Measurements from ENCODE around the gene ACHE.
"Not testable (repeated sequence)": the region's sequence is repeated elsewhere in the genome, so short reads cannot be mapped to it uniquely, and the experiment has no call there.

ACHE gene

GRCh38 chr7:100895701-100895955 is at the start of gene ACHE:
TSS of gene ACHE (minus strand) at chr7:100895888. CDS start at chr7:100894232, 1,656 bp downstream.
- no peak for DNase-seq

GRCh38 chr7:100944138-100944537 is 48.5 kb upstream of the ACHE start:
- DNase-seq = no peak

GRCh38 chr7:100943693-100944092 is 48.0 kb upstream of the ACHE start:
- no peak for DNase-seq

GRCh38 chr7:100942045-100942774 is 46.5 kb upstream of the ACHE start:
- DNase-seq = peak; percentile 12

GRCh38 chr7:100936167-100936566 is 40.5 kb upstream of the ACHE start:
- not testable (repeated sequence) for DNase-seq

GRCh38 chr7:100935381-100935780 is 39.7 kb upstream of the ACHE start:
- not testable (repeated sequence) for DNase-seq

GRCh38 chr7:100933734-100934133 is 38.0 kb upstream of the ACHE start:
- no peak for DNase-seq

- no peak for DNase-seq
These were observed 34.1 kb upstream of the ACHE start for GRCh38 chr7:100929808-100930174.

GRCh38 chr7:100923616-100924015 is 27.9 kb upstream of the ACHE start:
- not testable (repeated sequence) for DNase-seq

GRCh38 chr7:100921039-100921438 is 25.4 kb upstream of the ACHE start:
- DNase-seq = no peak

GRCh38 chr7:100919779-100920437 is 24.2 kb upstream of the ACHE start:
- DNase-seq = not testable (repeated sequence)

- not testable (repeated sequence) for DNase-seq
These were observed 23.6 kb upstream of the ACHE start for GRCh38 chr7:100919335-100919734.

- no peak for DNase-seq
These were observed 19.3 kb upstream of the ACHE start for GRCh38 chr7:100914879-100915447.

GRCh38 chr7:100914208-100914878 is 18.7 kb upstream of the ACHE start:
- no peak for DNase-seq

- no peak for DNase-seq
These were observed 15.8 kb upstream of the ACHE start for GRCh38 chr7:100911484-100911883.

GRCh38 chr7:100910443-100910842 is 14.8 kb upstream of the ACHE start:
- DNase-seq = not testable (repeated sequence)

GRCh38 chr7:100908512-100908911 is 12.8 kb upstream of the ACHE start:
- DNase-seq = no peak

- no peak for DNase-seq
These were observed 7.0 kb upstream of the ACHE start for GRCh38 chr7:100902638-100903037.

- no peak for DNase-seq
These were observed 6.2 kb upstream of the ACHE start for GRCh38 chr7:100901921-100902332.

- no peak for DNase-seq
These were observed 5.3 kb upstream of the ACHE start for GRCh38 chr7:100900978-100901377.

GRCh38 chr7:100899432-100899831 is 3.7 kb upstream of the ACHE start:
- no peak for DNase-seq

- DNase-seq = no peak
These were observed 2.2 kb upstream of the ACHE start for GRCh38 chr7:100897772-100898454.

Data from NCI-H2029 (cell line).